Naive thymus-derived CD4-positive, alpha-beta T cell (primary cell): Measurements from ENCODE around the gene SMC1B. TPM values are rescaled to one million over a fixed set of nuclear protein-coding genes. Genes with fewer than 3 reads are reported as not detected.

Experiments
- ATAC-seq: fragments of 150-1000 bp; cut with Tn5 transposase; 2 replicates; pipeline ENCODE4 v1.10.0; 2021; ENCODE audit warnings: mild to moderate bottlenecking, moderate library complexity
- CTCF ChIA-PET: fragments of 350-600 bp; sonication (Branson Sonifier 250); formaldehyde crosslinking; loops from one replicate; lab custom pipeline; 2021; ENCODE audit warnings: antibody characterized with exemption; lab: Charles Lee
- POLR2A ChIA-PET: fragments of 350-600 bp; sonication (Branson Sonifier 250); formaldehyde crosslinking; loops from one replicate; lab custom pipeline; 2021; ENCODE audit warnings: antibody characterized with exemption, inconsistent platforms; lab: Charles Lee
- DNase-seq, 9 donors: peaks; one replicate each; pipeline versions ENCODE4 v3.0.0 to v3.0.0-alpha.2; 2020 to 2022; ENCODE audit warnings: mixed read lengths in 1 of 9
- H3K27ac ChIP-seq: one replicate; pipeline ENCODE4 v1.7.0; 2013; ENCODE audit warnings: mild to moderate bottlenecking, low read depth, low read length, moderate library complexity
- H3K27me3 ChIP-seq, 2 donors: one replicate each; pipeline ENCODE4 v1.7.0; 2013; ENCODE audit warnings: low read length in 2 of 2, mild to moderate bottlenecking in 2 of 2, moderate library complexity in 2 of 2; ENCODE audit not compliant: control insufficient read depth in 2 of 2, insufficient read depth in 2 of 2
- H3K36me3 ChIP-seq, 3 experiments: 1 replicate in 2 of 3; 2 replicates in 1 of 3; pipeline ENCODE4 v1.7.0; 2013; ENCODE audit warnings: low read length in 3 of 3, mild to moderate bottlenecking in 3 of 3, moderate library complexity in 1 of 3; ENCODE audit not compliant: insufficient read depth in 3 of 3, control insufficient read depth in 2 of 3
- H3K4me1 ChIP-seq, 2 donors: one replicate each; pipeline ENCODE4 v1.7.0; 2013; ENCODE audit warnings: low read length in 2 of 2, mild to moderate bottlenecking in 2 of 2, moderate library complexity in 1 of 2; ENCODE audit not compliant: control insufficient read depth in 2 of 2, insufficient read depth in 2 of 2
- H3K4me3 ChIP-seq: 2 replicates; pipeline ENCODE4 v1.7.0; 2013; ENCODE audit warnings: mild to moderate bottlenecking, low read length
- H3K9me3 ChIP-seq, 3 experiments: 1 replicate in 2 of 3; 2 replicates in 1 of 3; pipeline ENCODE4 v1.7.0; 2013; ENCODE audit warnings: low read length in 3 of 3; ENCODE audit not compliant: control insufficient read depth in 2 of 3
- H3K27ac Mint-ChIP-seq, 9 donors: one replicate each; pipeline ENCODE4 v1.8.0; 2020 to 2022; ENCODE audit warnings: mixed read lengths in 9 of 9, mild to moderate bottlenecking in 8 of 9, moderate library complexity in 5 of 9, inconsistent platforms in 2 of 9
- H3K27me3 Mint-ChIP-seq, 5 donors: one replicate each; pipeline ENCODE4 v1.8.0; 2021 to 2022; ENCODE audit warnings: mixed read lengths in 5 of 5, mild to moderate bottlenecking in 1 of 5
- H3K36me3 Mint-ChIP-seq, 5 donors: one replicate each; pipeline ENCODE4 v1.8.0; 2020 to 2022; ENCODE audit warnings: mixed read lengths in 5 of 5, mild to moderate bottlenecking in 3 of 5, inconsistent platforms in 1 of 5
- H3K4me1 Mint-ChIP-seq, 7 donors: one replicate each; pipeline ENCODE4 v1.8.0; 2020 to 2022; ENCODE audit warnings: mixed read lengths in 7 of 7, mild to moderate bottlenecking in 3 of 7, inconsistent platforms in 1 of 7
- H3K4me3 Mint-ChIP-seq, 10 donors: one replicate each; pipeline ENCODE4 v1.8.0; 2020 to 2022; ENCODE audit warnings: mild to moderate bottlenecking in 10 of 10, mixed read lengths in 10 of 10, moderate library complexity in 6 of 10, inconsistent platforms in 2 of 10
- H3K9me3 Mint-ChIP-seq, 11 donors: one replicate each; pipeline ENCODE4 v1.8.0; 2020 to 2022; ENCODE audit warnings: mixed read lengths in 11 of 11, mild to moderate bottlenecking in 4 of 11, inconsistent platforms in 1 of 11, moderate library complexity in 1 of 11
- intact Hi-C, 2 donors: fragments of 100-400 bp; cut with micrococcal nuclease; formaldehyde crosslinking; loops; one replicate each; pipeline ENCODE4 v1.15.1; 2023
- polyA plus RNA-seq, 2 donors: library from polyadenylated mRNA; unstranded; fragments of 300-500 nt; fragmentation: Illumina TruSeq; gene quantifications; one replicate each; pipeline ENCODE4 v1.2.3, GENCODE V29; 2021
- total RNA-seq, 6 experiments: library from RNA in 5 of 6; stranded (reverse) in 5 of 6; gene quantifications; 1 replicate in 5 of 6; 2 replicates in 1 of 6; pipeline ENCODE4 v1.2.3 and lab custom pipeline; 2021 to 2026

The SMC1B gene
- total and polyA plus RNA-seq, 7 experiments from 2014 or later = 0.11 to 0.70 TPM; not detected in 5

- H3K27ac Mint-ChIP-seq = no peak overlapping the region
- H3K36me3 Mint-ChIP-seq = no peaks in the 10 kb centered on the region
- DNase-seq (no peak), ATAC-seq (no peak)
- H3K36me3 ChIP-seq = no peaks in the 10 kb centered on the region
- H3K4me1 ChIP-seq = no peaks in the 10 kb centered on the region
- intact Hi-C loops = no loop called here
- no peaks in the 10 kb centered on the region for H3K9me3 Mint-ChIP-seq
- ChIA-PET POLR2A (no interaction called here), CTCF (no interaction called here)
- no peaks in the 10 kb centered on the region for H3K9me3 ChIP-seq
- no peak overlapping the region for H3K4me3 ChIP-seq
- no peak overlapping the region for H3K27ac ChIP-seq
- H3K4me3 Mint-ChIP-seq = no peak overlapping the region
- H3K27me3 ChIP-seq = no peaks in the 10 kb centered on the region
- H3K4me1 Mint-ChIP-seq = no peaks in the 10 kb centered on the region
- peaks cover 0 to 12% (median 3%) of the 10 kb centered on the region in 5 donors for H3K27me3 Mint-ChIP-seq
Observed at GRCh38 chr22:45455621-45456020, 42.2 kb upstream of the SMC1B start.

- no peaks in the 10 kb centered on the region for H3K4me1 ChIP-seq
- peaks cover 0 to 12% (median 3%) of the 10 kb centered on the region in 5 donors for H3K27me3 Mint-ChIP-seq
- H3K36me3 Mint-ChIP-seq = no peaks in the 10 kb centered on the region
- POLR2A ChIA-PET = no interaction called here
- H3K4me1 Mint-ChIP-seq = no peaks in the 10 kb centered on the region
- H3K4me3 Mint-ChIP-seq = no peak overlapping the region
- no peak overlapping the region for H3K27ac ChIP-seq
- no peaks in the 10 kb centered on the region for H3K27me3 ChIP-seq
- H3K36me3 ChIP-seq = no peaks in the 10 kb centered on the region
- ATAC-seq = no peak
- no peak for DNase-seq
- no peaks in the 10 kb centered on the region for H3K9me3 Mint-ChIP-seq
- H3K27ac Mint-ChIP-seq = no peak overlapping the region
- CTCF ChIA-PET = no interaction called here
- intact Hi-C loops = no loop called here
- H3K4me3 ChIP-seq = no peak overlapping the region
- H3K9me3 ChIP-seq = no peaks in the 10 kb centered on the region
Observed at GRCh38 chr22:45455212-45455611, 41.8 kb upstream of the SMC1B start.

DNA sequence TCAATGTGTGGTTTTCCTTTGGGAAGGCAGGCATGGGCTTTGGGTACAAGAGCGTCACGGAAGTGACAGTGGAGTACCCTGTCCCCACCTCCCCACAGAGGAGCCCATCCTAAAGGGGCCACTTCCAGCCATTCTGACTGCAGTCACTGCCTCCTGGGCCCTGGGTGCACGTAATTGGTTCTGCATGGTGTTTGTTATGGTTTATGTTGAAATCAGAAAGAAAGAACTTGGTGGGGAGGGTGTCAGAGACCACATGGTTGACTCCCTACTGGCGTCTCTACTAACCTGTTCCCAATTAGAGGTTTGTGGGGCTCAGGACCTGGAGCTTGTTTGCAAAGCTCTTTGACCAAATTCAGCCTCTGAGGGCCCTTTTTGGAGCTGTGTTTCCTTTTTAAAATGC is 40.9 kb upstream of the SMC1B start:
- H3K27ac ChIP-seq = no peak overlapping the region
- intact Hi-C loops = no loop called here
- Mint-ChIP-seq H3K36me3 (no peaks in the 10 kb centered on the region), H3K9me3 (no peaks in the 10 kb centered on the region), H3K4me1 (no peaks in the 10 kb centered on the region), H3K4me3 (no peak overlapping the region), H3K27ac (no peak overlapping the region), H3K27me3 (peaks cover 0 to 12% (median 3%) of the 10 kb centered on the region in 5 donors)
- no peaks in the 10 kb centered on the region for H3K36me3 ChIP-seq
- DNase-seq (no peak), ATAC-seq (no peak)
- no peaks in the 10 kb centered on the region for H3K4me1 ChIP-seq
- POLR2A ChIA-PET = no interaction called here
- H3K9me3 ChIP-seq = no peaks in the 10 kb centered on the region
- H3K27me3 ChIP-seq = no peaks in the 10 kb centered on the region
- CTCF ChIA-PET = interaction anchor here (0.6 kb wide), 1 partner anchor 101 kb away, joined by 3 read pairs; no protein-coding TSS in a partner anchor
- no peak overlapping the region for H3K4me3 ChIP-seq

- DNase-seq (no peak), ATAC-seq (no peak)
- H3K9me3 Mint-ChIP-seq = no peaks in the 10 kb centered on the region
- no peak overlapping the region for H3K4me3 Mint-ChIP-seq
- Histone ChIP-seq H3K27me3 (no peaks in the 10 kb centered on the region), H3K9me3 (no peaks in the 10 kb centered on the region), H3K36me3 (no peaks in the 10 kb centered on the region), H3K4me1 (no peaks in the 10 kb centered on the region), H3K27ac (no peak overlapping the region), H3K4me3 (no peak overlapping the region)
- intact Hi-C loops = no loop called here
- POLR2A ChIA-PET = no interaction called here
- CTCF ChIA-PET = no interaction called here
- H3K36me3 Mint-ChIP-seq = no peaks in the 10 kb centered on the region
- no peaks in the 10 kb centered on the region for H3K4me1 Mint-ChIP-seq
- peaks cover 0 to 12% (median 3%) of the 10 kb centered on the region in 5 donors for H3K27me3 Mint-ChIP-seq
- H3K27ac Mint-ChIP-seq = no peak overlapping the region
Observed at GRCh38 chr22:45453764-45454163, 40.4 kb upstream of the SMC1B start.

- H3K36me3 Mint-ChIP-seq = no peaks in the 10 kb centered on the region
- H3K27me3 Mint-ChIP-seq = peaks cover 0 to 12% (median 3%) of the 10 kb centered on the region in 5 donors
- DNase-seq (no peak), ATAC-seq (no peak)
- no peaks in the 10 kb centered on the region for H3K4me1 ChIP-seq
- H3K27me3 ChIP-seq = no peaks in the 10 kb centered on the region
- H3K27ac ChIP-seq = no peak overlapping the region
- intact Hi-C loops = no loop called here
- CTCF ChIA-PET = no interaction called here
- no peaks in the 10 kb centered on the region for H3K36me3 ChIP-seq
- H3K4me1 Mint-ChIP-seq = no peaks in the 10 kb centered on the region
- no peak overlapping the region for H3K4me3 Mint-ChIP-seq
- H3K9me3 ChIP-seq = no peaks in the 10 kb centered on the region
- H3K27ac Mint-ChIP-seq = no peak overlapping the region
- no peaks in the 10 kb centered on the region for H3K9me3 Mint-ChIP-seq
- POLR2A ChIA-PET = no interaction called here
- no peak overlapping the region for H3K4me3 ChIP-seq
Observed at GRCh38 chr22:45452565-45453379, 39.4 kb upstream of the SMC1B start.

DNA sequence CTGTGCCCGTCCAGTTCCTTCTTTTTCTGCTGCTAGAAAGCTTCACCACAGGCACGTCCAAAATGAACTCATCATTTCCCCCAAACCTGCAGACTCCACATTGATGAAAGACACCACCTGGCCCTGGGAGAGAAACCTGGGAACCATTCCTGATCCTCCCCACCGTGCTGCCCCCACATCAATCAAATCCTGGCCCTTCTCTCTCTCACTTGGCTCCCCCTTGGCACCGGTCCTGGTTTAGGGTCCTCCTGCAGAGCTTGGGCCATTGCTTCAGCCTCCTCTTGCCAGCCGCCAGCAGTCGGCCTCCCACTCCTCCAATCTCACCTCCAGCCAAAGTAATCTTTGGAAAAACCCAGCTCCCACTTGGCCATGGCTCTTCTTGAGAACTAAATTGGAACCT is 38.6 kb upstream of the SMC1B start:
- no peaks in the 10 kb centered on the region for H3K4me1 Mint-ChIP-seq
- no peaks in the 10 kb centered on the region for H3K4me1 ChIP-seq
- no peaks in the 10 kb centered on the region for H3K9me3 Mint-ChIP-seq
- CTCF ChIA-PET = no interaction called here
- intact Hi-C loops = no loop called here
- no peak overlapping the region for H3K4me3 Mint-ChIP-seq
- H3K36me3 ChIP-seq = no peaks in the 10 kb centered on the region
- no peaks in the 10 kb centered on the region for H3K36me3 Mint-ChIP-seq
- H3K27ac Mint-ChIP-seq = no peak overlapping the region
- ATAC-seq = no peak
- peaks cover 0 to 8% (median 1%) of the 10 kb centered on the region in 5 donors for H3K27me3 Mint-ChIP-seq
- H3K27me3 ChIP-seq = no peaks in the 10 kb centered on the region
- no peak overlapping the region for H3K27ac ChIP-seq
- no peaks in the 10 kb centered on the region for H3K9me3 ChIP-seq
- DNase-seq = no peak
- POLR2A ChIA-PET = no interaction called here
- no peak overlapping the region for H3K4me3 ChIP-seq
